ENCODE data around the gene SIN3A. TPM values are rescaled to one million over a fixed set of nuclear protein-coding genes. Genes with fewer than 3 reads are reported as not detected.

Gene SIN3A
- total and polyA plus RNA-seq, 9 of the 15 experiments (the other 6 are each of a cell fraction or from before 2014, with no cell fraction given): 11.1 to 70.3 (median 25.3) TPM

GRCh38 chr15:75325922-75326321 lies 125.6 kb downstream of the SIN3A start:
- Histone ChIP-seq H3K4me1 (replicated peaks in 1 of 2; ENCODE audit: control insufficient read depth in 2 of 2, insufficient read depth in 2 of 2, low read length in 2 of 2) (peaks cover 0 to 3% of the 10 kb centered on the region in 2 experiments; a peak in 1 of 5 replicates), H3K4me3 (no peak overlapping the region), H3K79me2 (ENCODE audit: control insufficient read depth, insufficient read depth, low read length) (no peaks in the 10 kb centered on the region), H3K27ac (ENCODE audit: extremely low read depth, low read depth, low read length) (no peak overlapping the region), H3K9me1 (ENCODE audit: control insufficient read depth, insufficient read depth, low read length) (no peaks in the 10 kb centered on the region), H3K36me3 (ENCODE audit: control insufficient read depth, insufficient read depth, low read length) (no peaks in the 10 kb centered on the region), H4K20me1 (replicated peaks; ENCODE audit: control insufficient read depth, insufficient read depth, low read length) (no peaks in the 10 kb centered on the region; the same call in 1 of the 2 replicates), H3K9ac (ENCODE audit: insufficient read depth in 1 of 2, low read depth in 2 of 2, low read length in 2 of 2) (no peak overlapping the region), H3K4me2 (ENCODE audit: insufficient read depth, low read length) (no peak overlapping the region), H2AFZ (ENCODE audit: low read depth, low read length) (no peak overlapping the region), H3K27me3 (ENCODE audit: control insufficient read depth in 2 of 2, insufficient read depth in 2 of 2, low read length in 2 of 2) (peaks cover 0 to 3% of the 10 kb centered on the region in 2 experiments; a peak in 2 of 5 replicates), H3K9me3 (replicated peaks; ENCODE audit: control insufficient read depth, insufficient read depth, low read depth, low read length) (no peaks in the 10 kb centered on the region)
- BruUV-seq (replicated peaks): no TSS peak
- intact Hi-C loops (cut with micrococcal nuclease): no loop called here
- ATAC-seq: peak; percentile 53; the same call in 1 of the 3 replicates
- TF ChIP-seq MITF (IDR thresholded peaks at IDR 0.05) (no peak), CEBPG (CRISPR knock-in tag; IDR thresholded peaks at IDR 0.05) (peak; percentile 71), CEBPG (tag; conservative IDR thresholded peaks at IDR 0.05 in 1 of 2, IDR thresholded peaks at IDR 0.05 in 1 of 2) (peak; percentile 53 to 65; a peak in 3 of 4 replicates), ATF3 (IDR thresholded peaks at IDR 0.05) (peak; percentile 78), ATF3 (CRISPR knock-in tag; conservative IDR thresholded peaks at IDR 0.05) (no peak), PHF8 (IDR thresholded peaks at IDR 0.05; ENCODE audit: borderline replicate concordance, low read length) (no peak), ATF4 (CRISPR knock-in tag; IDR thresholded peaks at IDR 0.05) (no peak), CEBPB (tag; IDR thresholded peaks at IDR 0.05) (peak; percentile 47)
- ChIA-PET CTCF (ENCODE audit: low intra/inter-chr PET ratio) (no interaction called here), POLR2A (no interaction called here)
- 52% methylated on average over 4 of the region's 4 CpGs for WGBS (ENCODE audit: insufficient coverage, low coverage, missing lambda C conversion rate)
- no peak for FAIRE-seq
- in situ Hi-C loops (cut with MboI): loop anchor here (10.0 kb wide), 1 partner anchor 789 kb away; no protein-coding TSS in a partner anchor
- DNase-seq (ENCODE audit: extremely low read depth in 1 of 4, low spot score in 3 of 4): no peak

All from K562 (cell line).